GM19324 (cell line): Measurements from ENCODE around the gene RRAS2.
"Not testable (repeated sequence)": the region's sequence is repeated elsewhere in the genome, so short reads cannot be mapped to it uniquely, and the experiment has no call there.

Source experiments
- ATAC-seq: cut with Tn5 transposase; IDR thresholded peaks from one replicate; pipeline ENCODE4 v1.9.1; 2021; ENCODE audit warnings: mild to moderate bottlenecking, moderate library complexity; ENCODE audit not compliant: unreplicated experiment, low FRiP score

The RRAS2 gene

GRCh38 chr11:14372011-14372410, 13.0 kb upstream of the RRAS2 start:
- ATAC-seq: no peak

- no peak for ATAC-seq
These were observed 12.3 kb upstream of the RRAS2 start for GRCh38 chr11:14371249-14371648.

GRCh38 chr11:14370496-14370895, 11.5 kb upstream of the RRAS2 start:
- ATAC-seq: no peak

DNA sequence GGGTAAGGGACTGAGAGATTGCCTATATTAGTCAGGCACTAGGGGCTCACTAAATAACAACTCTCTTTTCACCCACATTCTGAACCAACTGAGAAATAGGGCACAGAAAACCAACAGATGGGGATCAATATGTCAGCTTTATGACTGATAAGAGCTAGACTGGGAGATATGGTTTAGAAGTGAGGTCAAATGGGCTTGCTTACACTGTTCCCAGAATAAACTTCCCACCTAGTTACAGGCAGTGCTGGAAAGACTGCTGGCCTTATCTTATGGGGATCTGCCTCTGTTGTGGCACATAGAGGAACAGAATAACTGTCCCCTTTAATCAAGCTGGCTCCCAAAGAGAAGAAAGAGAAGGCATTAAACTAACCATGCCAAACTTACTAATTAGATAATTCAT, 10.6 kb upstream of the RRAS2 start:
- no peak for ATAC-seq

GRCh38 chr11:14366936-14367335, 8.0 kb upstream of the RRAS2 start:
- ATAC-seq: no peak

GRCh38 chr11:14364322-14364721, 5.3 kb upstream of the RRAS2 start:
- ATAC-seq: no peak

GRCh38 chr11:14362611-14363010, 3.6 kb upstream of the RRAS2 start:
- no peak for ATAC-seq

DNA sequence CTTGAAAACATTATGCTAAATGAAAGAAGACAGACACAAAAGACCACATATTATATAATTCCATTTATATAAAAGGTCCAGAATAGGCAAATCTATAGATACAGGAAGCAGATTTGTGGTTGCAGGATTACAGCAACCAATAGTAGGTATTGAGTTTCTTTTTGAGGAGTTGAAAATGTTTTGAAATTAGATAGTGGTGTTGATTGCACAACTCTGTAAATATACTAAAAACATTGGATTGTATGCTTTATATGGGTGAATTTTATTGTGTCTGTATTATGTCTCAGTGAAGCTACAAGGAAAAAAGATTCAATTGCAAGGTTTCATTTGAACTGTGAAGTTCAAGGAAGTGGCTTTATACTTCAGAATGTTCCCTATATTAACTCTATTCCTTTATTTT, 3.0 kb upstream of the RRAS2 start:
- ATAC-seq: no peak

DNA sequence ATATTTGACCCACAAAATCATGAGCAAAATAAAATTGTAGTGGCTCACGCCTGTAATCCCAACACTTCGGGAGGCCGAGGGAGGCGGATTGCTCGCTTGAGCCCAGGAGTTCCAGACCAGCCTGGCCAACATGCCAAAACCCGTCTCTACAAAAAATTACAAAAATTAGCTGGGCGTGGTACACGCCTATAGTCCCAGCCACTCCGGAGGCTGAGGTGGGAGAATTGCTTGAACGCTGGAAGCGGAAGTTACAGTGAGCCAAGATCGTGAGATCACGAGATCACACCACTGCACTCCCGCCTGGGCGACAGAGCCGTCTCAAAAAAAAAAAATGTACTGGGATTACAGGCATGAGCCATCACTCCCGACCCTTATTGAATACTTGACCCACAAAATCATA, 2.0 kb upstream of the RRAS2 start:
- ATAC-seq: no peak

DNA sequence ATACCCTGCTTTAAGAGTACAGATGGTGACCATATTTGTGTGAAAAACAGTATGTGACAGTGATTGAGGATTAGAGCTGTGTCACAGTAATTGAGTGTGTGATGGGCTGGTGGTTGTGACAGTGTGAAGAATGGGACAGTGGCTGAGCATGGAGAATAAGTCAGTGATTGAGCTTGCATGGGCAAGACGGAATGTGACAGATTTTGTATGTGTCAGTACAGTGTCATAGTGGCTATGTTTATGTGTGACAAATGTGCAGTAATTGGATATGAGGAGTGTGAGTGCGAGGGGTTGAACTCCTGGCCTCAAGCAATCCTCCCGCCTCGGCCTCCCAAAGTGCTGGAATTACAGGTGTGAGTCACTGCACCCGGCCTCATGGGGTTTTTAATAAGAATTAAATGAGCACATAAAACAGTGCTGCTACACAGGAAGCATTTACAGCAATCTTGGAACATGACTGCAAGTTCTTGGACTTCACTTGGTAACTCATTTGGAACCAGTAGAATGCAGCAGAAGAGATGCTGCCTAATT, 583 bp upstream of the RRAS2 start:
- ATAC-seq: no peak

DNA sequence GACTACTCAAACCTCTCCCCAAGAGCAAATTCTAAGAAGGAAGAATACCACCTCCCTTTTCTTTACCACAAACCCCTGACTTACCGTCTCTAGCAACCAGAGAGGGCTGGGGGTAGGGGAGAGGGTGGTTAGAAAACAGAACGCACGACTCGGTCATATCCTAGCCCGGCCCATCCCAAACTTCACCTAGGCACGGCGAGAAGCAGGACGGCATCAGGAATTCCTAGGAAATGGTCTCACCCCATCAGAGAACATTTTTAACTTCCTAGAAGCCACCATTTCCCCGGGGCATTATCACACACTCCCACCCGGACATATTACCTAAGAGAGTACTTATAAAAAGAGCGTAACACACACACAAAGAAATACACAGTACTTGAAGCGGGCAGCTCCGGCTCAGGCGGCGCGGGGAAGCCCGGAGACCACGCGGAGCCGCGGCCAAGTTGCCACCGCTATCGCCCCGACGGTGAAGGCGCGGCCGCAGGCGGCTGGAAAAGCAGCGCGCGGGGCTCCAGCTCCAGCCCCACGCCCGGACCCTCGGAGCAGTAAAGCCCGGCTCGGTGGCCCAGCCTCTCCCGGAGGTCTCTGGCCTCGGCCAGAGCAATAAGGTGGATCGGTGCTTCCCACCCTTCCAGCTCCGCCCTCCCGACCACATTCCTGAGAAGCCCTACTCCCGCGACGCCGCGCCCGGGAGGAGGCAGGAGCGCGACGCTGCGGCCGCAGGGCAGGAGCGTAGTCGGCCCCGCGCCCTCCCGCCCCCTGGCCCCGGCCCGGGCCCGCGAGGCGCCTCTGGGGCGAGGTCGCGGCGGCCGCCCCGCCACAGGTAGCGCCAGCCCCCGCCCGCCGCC, 878 bp downstream of the RRAS2 start:
- peak; percentile 56 for ATAC-seq

GRCh38 chr11:14356342-14356741, 2.6 kb downstream of the RRAS2 start:
- no peak for ATAC-seq

DNA sequence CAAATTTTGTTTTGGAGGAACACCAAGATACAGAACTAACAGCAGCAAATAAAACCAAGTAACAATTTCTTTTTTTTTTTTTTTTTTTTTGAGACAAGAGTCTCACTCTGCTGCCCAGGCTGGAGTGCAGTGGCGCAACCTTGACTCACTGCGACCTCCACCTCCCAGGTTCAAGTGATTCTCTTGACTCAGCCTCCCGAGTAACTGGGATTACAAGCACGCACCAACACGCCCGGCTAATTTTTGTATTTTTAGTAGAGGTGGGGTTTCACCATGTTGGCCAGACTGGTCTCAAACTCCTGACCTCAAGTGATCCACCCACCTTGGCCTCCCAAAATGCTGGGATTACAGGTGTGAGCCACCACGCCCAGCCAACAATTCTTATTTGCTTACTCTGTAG, 4.4 kb downstream of the RRAS2 start:
- not testable (repeated sequence) for ATAC-seq

DNA sequence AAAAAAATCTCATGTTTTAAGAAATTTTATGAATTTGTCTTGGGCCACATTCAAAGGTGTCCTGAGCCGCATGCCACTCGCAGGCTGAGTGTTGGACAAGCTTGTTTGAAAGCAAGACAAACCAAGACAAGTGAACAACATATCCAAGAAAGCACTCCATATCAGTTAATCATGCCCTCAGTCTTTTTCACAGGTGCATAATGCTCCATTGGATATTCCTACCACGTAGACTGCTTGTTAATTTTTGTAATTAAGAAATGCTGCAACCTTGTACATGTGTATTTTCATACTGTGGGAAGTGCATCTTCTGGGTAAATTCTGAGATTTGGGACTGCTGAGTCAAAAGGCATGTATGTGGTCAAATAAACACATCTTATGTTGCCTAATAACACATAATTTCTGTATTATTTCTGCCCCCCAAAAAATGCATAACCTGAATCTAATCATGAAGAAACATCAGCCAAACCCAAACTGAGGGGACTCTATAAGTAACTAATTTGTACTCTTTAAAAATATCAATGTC, 8.2 kb downstream of the RRAS2 start:
- ATAC-seq: no peak

DNA sequence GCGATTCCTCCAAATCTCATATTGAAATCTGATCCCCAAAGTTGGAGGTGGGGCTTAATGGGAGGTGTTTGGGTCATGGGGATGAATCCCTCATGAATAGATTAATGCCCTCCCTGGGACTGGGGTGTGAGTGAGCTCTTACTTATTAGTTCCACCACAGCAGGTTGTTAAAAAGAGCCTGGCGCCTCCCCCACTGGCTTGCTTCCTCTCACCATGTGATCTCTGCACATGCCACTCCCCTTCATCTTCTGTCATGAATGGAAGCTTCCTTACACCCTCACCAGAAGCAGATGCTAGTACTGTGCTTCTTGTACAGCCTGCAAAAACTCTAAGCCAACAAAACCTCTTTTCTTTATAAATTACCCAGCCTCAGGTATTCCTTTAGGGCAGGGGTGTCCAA, 8.8 kb downstream of the RRAS2 start:
- no peak for ATAC-seq

GRCh38 chr11:14347991-14348390, 11.0 kb downstream of the RRAS2 start:
- ATAC-seq: no peak

GRCh38 chr11:14347494-14347893, 11.5 kb downstream of the RRAS2 start:
- ATAC-seq: no peak

DNA sequence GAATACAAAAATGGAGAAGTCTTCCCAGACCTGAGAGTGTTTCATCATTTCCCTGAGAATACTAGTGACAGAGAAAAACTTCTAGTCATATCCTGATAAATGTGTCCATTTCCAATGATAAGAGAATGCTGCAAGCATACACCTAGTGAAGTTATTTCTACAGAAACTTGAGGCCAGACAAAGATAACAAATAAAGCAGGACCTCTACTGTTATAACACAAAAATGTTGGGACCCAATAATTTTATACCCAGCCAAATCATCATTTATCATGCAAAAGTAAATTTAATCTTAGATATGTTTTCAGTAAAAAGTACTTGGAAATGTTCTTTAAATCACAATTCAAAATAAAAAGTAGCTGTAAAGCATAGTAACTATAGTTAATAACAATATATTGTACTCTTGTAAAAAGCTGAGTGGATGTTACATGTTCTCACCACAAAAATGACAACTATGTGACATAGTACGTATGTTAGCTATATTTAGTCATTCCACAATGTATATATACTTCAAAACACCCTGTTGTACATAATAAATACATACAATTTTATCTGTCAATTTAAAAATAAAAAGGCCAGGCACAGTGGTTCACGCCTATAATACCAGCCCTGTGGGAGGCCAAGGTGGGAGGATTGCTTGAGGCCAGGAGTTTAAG, 12.6 kb downstream of the RRAS2 start:
- no peak for ATAC-seq

- no peak for ATAC-seq
These were observed 13.3 kb downstream of the RRAS2 start for GRCh38 chr11:14345668-14346067.

DNA sequence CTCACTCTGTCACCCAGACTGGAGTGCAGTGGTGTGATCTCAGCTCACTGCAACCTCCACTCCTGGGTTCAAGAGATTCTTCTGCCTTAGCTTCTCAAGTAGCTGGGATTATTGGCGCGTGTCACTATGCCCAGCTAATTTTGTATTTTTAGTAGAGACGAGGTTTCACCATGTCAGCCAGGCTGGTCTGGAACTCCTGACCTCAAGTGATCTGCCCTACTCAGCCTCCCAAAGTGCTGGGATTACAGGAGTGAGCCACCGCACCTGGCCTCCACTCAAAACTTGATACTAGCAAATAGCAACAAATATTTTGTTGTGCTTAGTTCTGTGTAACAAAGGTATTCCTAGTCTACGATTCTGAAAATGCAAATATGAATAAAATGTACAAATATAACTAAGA, 14.0 kb downstream of the RRAS2 start:
- not testable (repeated sequence) for ATAC-seq

- ATAC-seq: no peak
These were observed 16.1 kb downstream of the RRAS2 start for GRCh38 chr11:14342906-14343305.

- ATAC-seq: no peak
These were observed 17.0 kb downstream of the RRAS2 start for GRCh38 chr11:14341968-14342367.
